T47D (cell line): ENCODE measurements around the gene ADM2.
"Not testable (repeated sequence)": the region's sequence is repeated elsewhere in the genome, so short reads cannot be mapped to it uniquely, and the experiment has no call there.

Experiments
- DNase-seq, 2 experiments: peaks; one replicate each; pipeline versions ENCODE4 v3.0.0 to v3.0.0-alpha.2; 2011 to 2012; ENCODE audit warnings: low read depth in 1 of 2, low spot score in 1 of 2
- JUND ChIP-seq: IDR thresholded peaks from 2 replicates; pipeline ENCODE4 v1.6.1; 2012; ENCODE audit warnings: low read depth
- in situ Hi-C: cut with HindIII; loops from 2 replicates; pipeline ENCODE4 v1.10.0; 2016; ENCODE audit warnings: low sequenced_read_pairs, low pct_unique_long_range_greater_than_20kb

Gene ADM2

DNA sequence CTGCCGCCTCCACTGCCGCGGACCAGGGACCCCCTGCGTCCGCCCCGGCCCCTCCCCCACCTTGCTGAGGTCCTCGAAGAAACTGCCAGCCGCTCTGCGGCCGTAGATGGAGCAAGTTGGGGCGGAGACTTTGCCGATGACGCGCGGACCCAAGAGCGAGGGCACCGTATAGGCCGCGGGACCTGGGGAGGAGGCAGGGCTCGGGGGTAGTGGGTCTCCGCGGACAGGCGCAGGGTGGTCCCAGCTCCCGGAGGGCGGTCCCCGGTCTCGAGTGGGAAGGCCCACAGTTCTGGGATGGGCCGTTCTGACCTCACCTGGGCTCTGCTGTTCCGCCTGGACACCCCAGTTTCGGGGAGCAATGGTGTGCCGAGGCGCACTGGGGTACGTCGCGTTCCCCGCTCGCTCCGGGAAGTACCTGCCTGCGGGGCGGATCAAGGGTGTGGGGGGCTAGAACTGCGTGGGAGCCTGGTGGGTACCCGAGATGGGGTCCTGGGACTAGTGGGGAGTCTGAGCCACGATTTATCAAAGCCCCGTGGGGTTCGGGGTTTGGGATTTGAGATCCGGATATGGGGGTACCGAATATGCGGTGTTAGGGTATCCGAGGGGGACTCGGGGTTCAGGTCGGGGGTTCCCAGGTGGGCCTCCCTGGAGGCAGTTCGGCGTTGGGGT, 49.7 kb downstream of the ADM2 start:
- DNase-seq = peak; percentile 81 to 87
- in situ Hi-C loops = no loop called here
- no peak for TF ChIP-seq JUND

GRCh38 chr22:50531546-50531961, 50.2 kb downstream of the ADM2 start:
- TF ChIP-seq JUND = no peak
- in situ Hi-C loops = no loop called here
- DNase-seq = peak in 1 of 2 experiments; percentile 55

DNA sequence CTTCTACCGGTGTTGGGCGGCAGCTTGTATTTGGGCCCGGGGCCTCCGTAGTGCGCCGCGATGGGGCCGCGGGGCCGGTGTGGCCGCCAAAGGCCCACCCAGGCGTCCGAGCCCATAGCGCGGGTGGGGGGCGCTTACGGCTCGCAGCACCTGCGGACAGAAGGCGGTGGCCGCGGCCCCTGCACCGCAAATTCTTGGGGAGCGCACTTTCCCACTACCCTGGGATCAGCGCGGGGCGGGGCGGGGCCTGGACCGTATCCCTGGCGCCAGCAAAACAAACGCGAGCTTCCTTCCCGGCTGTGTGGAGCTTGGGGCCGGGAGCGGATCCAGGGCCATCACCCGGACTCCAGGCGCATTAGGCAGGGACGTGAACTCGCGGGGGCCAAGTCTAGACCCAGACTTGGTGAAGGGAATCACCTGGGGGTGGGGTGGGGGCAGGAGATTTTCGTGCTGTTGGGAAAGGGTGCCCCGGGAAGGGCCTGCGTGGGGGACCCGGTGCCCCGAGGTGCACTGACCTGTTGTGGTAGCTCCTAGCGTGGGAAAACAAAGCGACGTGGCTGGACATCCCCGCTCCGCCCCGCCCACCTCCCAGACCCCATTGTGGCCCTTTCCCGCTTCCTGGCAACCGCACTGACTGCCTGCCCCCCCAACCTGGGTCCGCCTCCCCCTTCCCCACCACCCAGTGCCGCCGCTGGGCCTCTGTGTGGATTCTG, 50.8 kb downstream of the ADM2 start:
- TF ChIP-seq JUND = no peak
- in situ Hi-C loops = no loop called here
- peak; percentile 53 to 56 for DNase-seq

GRCh38 chr22:50532824-50533796, 51.8 kb downstream of the ADM2 start:
- in situ Hi-C loops = no loop called here

GRCh38 chr22:50533856-50534711, 52.7 kb downstream of the ADM2 start:
- in situ Hi-C loops, DNase-seq: not testable (repeated sequence)

More at GRCh38 chr22:50532824-50533796, 51.8 kb downstream of the ADM2 start:
- TF ChIP-seq JUND = no peak
- no peak for DNase-seq

DNA sequence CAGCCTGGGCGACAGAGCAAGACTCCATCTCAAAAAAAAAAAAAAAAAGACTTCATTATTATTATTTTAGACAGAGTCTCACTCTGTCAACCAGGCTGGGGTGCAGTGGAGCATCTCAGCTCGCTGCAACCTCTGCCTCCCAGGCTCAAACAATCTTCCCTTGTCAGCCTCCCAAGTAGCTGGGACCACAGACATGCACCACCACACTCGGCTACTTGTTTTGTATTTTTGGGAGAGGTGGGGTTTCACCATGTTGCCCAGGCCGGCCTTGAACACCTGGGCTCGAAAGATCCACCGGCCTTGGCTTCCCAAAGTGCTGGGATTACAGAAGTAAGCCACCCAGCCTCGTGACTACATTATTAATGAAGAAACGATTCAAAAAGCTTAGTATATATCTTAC, 53.8 kb downstream of the ADM2 start:
- DNase-seq = no peak
- in situ Hi-C loops = no loop called here
- no peak for TF ChIP-seq JUND
